ENCODE measurements around the gene MRPL28. TPM values are rescaled to one million over a fixed set of nuclear protein-coding genes. Genes with fewer than 3 reads are reported as not detected.

Gene MRPL28
- total and polyA plus RNA-seq, 4 donors: 28.3 to 63.4 (median 50.1) TPM

DNA sequence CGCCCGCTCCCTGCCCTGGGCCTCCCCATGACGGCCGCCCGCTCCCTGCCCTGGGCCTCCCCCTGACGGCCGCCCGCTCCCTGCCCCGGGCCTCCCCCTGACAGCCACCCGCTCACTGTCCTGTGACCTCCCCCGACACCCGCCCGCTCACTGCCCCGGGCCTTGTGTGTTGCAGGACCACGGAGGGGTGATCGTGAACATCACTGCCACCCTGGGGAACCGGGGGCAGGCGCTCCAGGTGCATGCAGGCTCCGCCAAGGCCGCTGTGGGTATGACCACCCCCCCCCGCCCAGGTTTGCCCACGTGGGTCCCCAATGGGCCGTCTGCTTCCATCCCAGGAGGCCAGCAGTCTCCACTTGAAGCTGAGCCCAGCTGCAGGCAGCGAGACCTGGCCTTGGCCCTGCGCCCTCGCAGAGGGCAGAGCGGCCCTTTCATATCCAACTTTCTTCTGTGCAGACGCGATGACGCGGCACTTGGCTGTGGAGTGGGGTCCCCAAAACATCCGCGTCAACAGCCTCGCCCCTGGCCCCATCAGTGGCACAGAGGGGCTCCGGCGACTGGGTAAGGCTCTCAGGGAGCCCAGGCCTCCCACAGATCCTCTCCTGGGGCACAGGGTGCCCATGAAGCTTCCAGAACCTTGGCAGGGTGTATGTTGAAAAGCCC lies 40.3 kb upstream of the MRPL28 start:
- peaks cover 13 to 29% (median 14%) of the 10 kb centered on the region in 4 donors for H3K36me3 ChIP-seq (ENCODE audit: control insufficient read depth in 4 of 4, insufficient read depth in 3 of 4, low read depth in 1 of 4, low read length in 3 of 4)
- WGBS: 94% methylated on average over 36 of the region's 36 CpGs
- no peaks in the 10 kb centered on the region for H3K27me3 ChIP-seq (ENCODE audit: control insufficient read depth in 4 of 4, insufficient read depth in 4 of 4, low read length in 3 of 4)
- H3K9ac ChIP-seq (ENCODE audit: low read depth in 1 of 2, low read length in 2 of 2): no peak overlapping the region
- no peak for DNase-seq (ENCODE audit: low spot score)
- no peak overlapping the region for H3K4me3 ChIP-seq (ENCODE audit: low read depth in 1 of 3, low read length in 3 of 3)
- H3K27ac ChIP-seq (ENCODE audit: low read depth in 1 of 2, low read length in 2 of 2): no peak overlapping the region
- H3K9me3 ChIP-seq (ENCODE audit: control insufficient read depth in 4 of 4, low read length in 3 of 4): no peaks in the 10 kb centered on the region
- TF ChIP-seq, protein P1, sequence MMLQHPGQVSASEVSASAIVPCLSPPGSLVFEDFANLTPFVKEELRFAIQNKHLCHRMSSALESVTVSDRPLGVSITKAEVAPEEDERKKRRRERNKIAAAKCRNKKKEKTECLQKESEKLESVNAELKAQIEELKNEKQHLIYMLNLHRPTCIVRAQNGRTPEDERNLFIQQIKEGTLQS (IDR thresholded peaks at IDR 0.05): no peak
- TF ChIP-seq HNF4G (IDR thresholded peaks at IDR 0.05) (no peak), EGR1 (IDR thresholded peaks at IDR 0.05; ENCODE audit: low read depth in 2 of 2) (no peak), GABPA (IDR thresholded peaks at IDR 0.05 in 1 of 2, conservative IDR thresholded peaks at IDR 0.05 in 1 of 2) (no peak), JUND (IDR thresholded peaks at IDR 0.05) (no peak), HNF4A (conservative IDR thresholded peaks at IDR 0.05) (no peak), RAD21 (IDR thresholded peaks at IDR 0.05) (no peak), RXRA (IDR thresholded peaks at IDR 0.05) (no peak), YY1 (IDR thresholded peaks at IDR 0.05) (no peak), FOXA2 (IDR thresholded peaks at IDR 0.05) (no peak), NR2F2 (IDR thresholded peaks at IDR 0.05) (no peak)
- TF ChIP-seq, protein P2, sequence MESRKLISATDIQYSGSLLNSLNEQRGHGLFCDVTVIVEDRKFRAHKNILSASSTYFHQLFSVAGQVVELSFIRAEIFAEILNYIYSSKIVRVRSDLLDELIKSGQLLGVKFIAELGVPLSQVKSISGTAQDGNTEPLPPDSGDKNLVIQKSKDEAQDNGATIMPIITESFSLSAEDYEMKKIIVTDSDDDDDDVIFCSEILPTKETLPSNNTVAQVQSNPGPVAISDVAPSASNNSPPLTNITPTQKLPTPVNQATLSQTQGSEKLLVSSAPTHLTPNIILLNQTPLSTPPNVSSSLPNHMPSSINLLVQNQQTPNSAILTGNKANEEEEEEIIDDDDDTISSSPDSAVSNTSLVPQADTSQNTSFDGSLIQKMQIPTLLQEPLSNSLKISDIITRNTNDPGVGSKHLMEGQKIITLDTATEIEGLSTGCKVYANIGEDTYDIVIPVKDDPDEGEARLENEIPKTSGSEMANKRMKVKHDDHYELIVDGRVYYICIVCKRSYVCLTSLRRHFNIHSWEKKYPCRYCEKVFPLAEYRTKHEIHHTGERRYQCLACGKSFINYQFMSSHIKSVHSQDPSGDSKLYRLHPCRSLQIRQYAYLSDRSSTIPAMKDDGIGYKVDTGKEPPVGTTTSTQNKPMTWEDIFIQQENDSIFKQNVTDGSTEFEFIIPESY (IDR thresholded peaks at IDR 0.05): no peak
- TF ChIP-seq, protein P3, sequence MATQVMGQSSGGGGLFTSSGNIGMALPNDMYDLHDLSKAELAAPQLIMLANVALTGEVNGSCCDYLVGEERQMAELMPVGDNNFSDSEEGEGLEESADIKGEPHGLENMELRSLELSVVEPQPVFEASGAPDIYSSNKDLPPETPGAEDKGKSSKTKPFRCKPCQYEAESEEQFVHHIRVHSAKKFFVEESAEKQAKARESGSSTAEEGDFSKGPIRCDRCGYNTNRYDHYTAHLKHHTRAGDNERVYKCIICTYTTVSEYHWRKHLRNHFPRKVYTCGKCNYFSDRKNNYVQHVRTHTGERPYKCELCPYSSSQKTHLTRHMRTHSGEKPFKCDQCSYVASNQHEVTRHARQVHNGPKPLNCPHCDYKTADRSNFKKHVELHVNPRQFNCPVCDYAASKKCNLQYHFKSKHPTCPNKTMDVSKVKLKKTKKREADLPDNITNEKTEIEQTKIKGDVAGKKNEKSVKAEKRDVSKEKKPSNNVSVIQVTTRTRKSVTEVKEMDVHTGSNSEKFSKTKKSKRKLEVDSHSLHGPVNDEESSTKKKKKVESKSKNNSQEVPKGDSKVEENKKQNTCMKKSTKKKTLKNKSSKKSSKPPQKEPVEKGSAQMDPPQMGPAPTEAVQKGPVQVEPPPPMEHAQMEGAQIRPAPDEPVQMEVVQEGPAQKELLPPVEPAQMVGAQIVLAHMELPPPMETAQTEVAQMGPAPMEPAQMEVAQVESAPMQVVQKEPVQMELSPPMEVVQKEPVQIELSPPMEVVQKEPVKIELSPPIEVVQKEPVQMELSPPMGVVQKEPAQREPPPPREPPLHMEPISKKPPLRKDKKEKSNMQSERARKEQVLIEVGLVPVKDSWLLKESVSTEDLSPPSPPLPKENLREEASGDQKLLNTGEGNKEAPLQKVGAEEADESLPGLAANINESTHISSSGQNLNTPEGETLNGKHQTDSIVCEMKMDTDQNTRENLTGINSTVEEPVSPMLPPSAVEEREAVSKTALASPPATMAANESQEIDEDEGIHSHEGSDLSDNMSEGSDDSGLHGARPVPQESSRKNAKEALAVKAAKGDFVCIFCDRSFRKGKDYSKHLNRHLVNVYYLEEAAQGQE (IDR thresholded peaks at IDR 0.05): no peak
- TF ChIP-seq, protein P4, sequence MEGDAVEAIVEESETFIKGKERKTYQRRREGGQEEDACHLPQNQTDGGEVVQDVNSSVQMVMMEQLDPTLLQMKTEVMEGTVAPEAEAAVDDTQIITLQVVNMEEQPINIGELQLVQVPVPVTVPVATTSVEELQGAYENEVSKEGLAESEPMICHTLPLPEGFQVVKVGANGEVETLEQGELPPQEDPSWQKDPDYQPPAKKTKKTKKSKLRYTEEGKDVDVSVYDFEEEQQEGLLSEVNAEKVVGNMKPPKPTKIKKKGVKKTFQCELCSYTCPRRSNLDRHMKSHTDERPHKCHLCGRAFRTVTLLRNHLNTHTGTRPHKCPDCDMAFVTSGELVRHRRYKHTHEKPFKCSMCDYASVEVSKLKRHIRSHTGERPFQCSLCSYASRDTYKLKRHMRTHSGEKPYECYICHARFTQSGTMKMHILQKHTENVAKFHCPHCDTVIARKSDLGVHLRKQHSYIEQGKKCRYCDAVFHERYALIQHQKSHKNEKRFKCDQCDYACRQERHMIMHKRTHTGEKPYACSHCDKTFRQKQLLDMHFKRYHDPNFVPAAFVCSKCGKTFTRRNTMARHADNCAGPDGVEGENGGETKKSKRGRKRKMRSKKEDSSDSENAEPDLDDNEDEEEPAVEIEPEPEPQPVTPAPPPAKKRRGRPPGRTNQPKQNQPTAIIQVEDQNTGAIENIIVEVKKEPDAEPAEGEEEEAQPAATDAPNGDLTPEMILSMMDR (IDR thresholded peaks at IDR 0.05; ENCODE audit: low read depth, low read length, missing input control): no peak
- H3K4me1 ChIP-seq (ENCODE audit: control insufficient read depth in 4 of 4, insufficient read depth in 4 of 4, low read length in 3 of 4): peaks cover 0 to 13% (median 6%) of the 10 kb centered on the region in 4 donors

DNA sequence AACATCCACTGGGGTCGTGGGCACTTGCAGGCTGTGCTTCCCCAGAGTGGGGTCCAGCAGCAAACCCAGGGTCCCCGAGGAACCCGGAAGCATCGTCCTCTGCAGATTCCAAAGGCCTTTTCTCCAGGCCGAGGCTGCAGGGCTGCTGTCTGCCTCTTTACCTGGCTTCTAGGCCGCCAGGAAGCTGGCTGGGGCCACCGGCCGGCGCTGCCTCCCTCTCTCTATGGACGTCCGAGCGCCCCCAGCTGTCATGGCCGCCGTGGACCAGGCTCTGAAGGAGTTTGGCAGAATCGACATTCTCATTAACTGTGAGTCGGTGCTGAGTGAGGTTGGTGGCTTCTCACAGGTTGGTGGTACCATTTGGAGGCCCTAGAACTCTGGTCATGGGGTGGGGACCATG lies 36.9 kb upstream of the MRPL28 start:
- peak overlapping the region in 1 of 2 donors; percentile 82 for H3K27ac ChIP-seq (ENCODE audit: low read depth in 1 of 2, low read length in 2 of 2)
- H3K4me1 ChIP-seq (ENCODE audit: control insufficient read depth in 4 of 4, insufficient read depth in 4 of 4, low read length in 3 of 4): peaks cover 4 to 30% (median 17%) of the 10 kb centered on the region in 4 donors
- H3K36me3 ChIP-seq (ENCODE audit: control insufficient read depth in 4 of 4, insufficient read depth in 3 of 4, low read depth in 1 of 4, low read length in 3 of 4): peaks cover 12 to 29% (median 14%) of the 10 kb centered on the region in 4 donors
- WGBS: 92% methylated on average over 16 of the region's 16 CpGs
- TF ChIP-seq JUND (IDR thresholded peaks at IDR 0.05) (no peak), GABPA (IDR thresholded peaks at IDR 0.05 in 1 of 2, conservative IDR thresholded peaks at IDR 0.05 in 1 of 2) (no peak), YY1 (IDR thresholded peaks at IDR 0.05) (no peak), RAD21 (IDR thresholded peaks at IDR 0.05) (no peak)
- TF ChIP-seq, protein P1 (IDR thresholded peaks at IDR 0.05): no peak
- TF ChIP-seq, protein P5, sequence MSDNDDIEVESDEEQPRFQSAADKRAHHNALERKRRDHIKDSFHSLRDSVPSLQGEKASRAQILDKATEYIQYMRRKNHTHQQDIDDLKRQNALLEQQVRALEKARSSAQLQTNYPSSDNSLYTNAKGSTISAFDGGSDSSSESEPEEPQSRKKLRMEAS (IDR thresholded peaks at IDR 0.05): no peak
- TF ChIP-seq, protein P4 (IDR thresholded peaks at IDR 0.05; ENCODE audit: low read depth, low read length, missing input control): no peak
- H3K27me3 ChIP-seq (ENCODE audit: control insufficient read depth in 4 of 4, insufficient read depth in 4 of 4, low read length in 3 of 4): no peaks in the 10 kb centered on the region
- no peak overlapping the region for H3K9ac ChIP-seq (ENCODE audit: low read depth in 1 of 2, low read length in 2 of 2)
- no peaks in the 10 kb centered on the region for H3K9me3 ChIP-seq (ENCODE audit: control insufficient read depth in 4 of 4, low read length in 3 of 4)
- DNase-seq (ENCODE audit: low spot score): no peak
- no peak overlapping the region for H3K4me3 ChIP-seq (ENCODE audit: low read depth in 1 of 3, low read length in 3 of 3)

Data from liver (tissue), 9 donors.